Upper lobe of left lung (tissue), 6 donors: ENCODE measurements around the gene PSORS1C1. TPM values are rescaled to one million over a fixed set of nuclear protein-coding genes. Genes with fewer than 3 reads are reported as not detected.

Experiments
- ATAC-seq, 2 donors: fragments of 200-7000 bp; cut with Tn5 transposase; one replicate each; pipeline ENCODE4 v1.9.1; 2022; ENCODE audit warnings: mild to moderate bottlenecking in 2 of 2, moderate library complexity in 2 of 2; ENCODE audit not compliant: low FRiP score in 2 of 2
- DNase-seq, 2 donors: peaks; one replicate each; pipeline ENCODE4 v3.0.0-alpha.2; 2019 to 2020
- H3K27ac ChIP-seq, 4 donors: fragments of 200-600 bp; sonication (generic); one replicate each; pipeline ENCODE4 v1.5.1; 2016 to 2019
- H3K27me3 ChIP-seq, 4 donors: fragments of 200-600 bp; sonication (generic); one replicate each; pipeline ENCODE4 v1.5.1; 2017 to 2019
- H3K36me3 ChIP-seq, 4 donors: fragments of 200-600 bp; sonication (generic); one replicate each; pipeline ENCODE4 v1.5.1; 2016 to 2019
- H3K4me1 ChIP-seq, 4 donors: fragments of 200-600 bp; sonication (generic); one replicate each; pipeline ENCODE4 v1.5.1; 2018 to 2019
- H3K4me3 ChIP-seq, 4 donors: fragments of 200-600 bp; sonication (generic); one replicate each; pipeline ENCODE4 v1.5.1; 2017 to 2019; ENCODE audit warnings: mild to moderate bottlenecking in 2 of 4, moderate library complexity in 1 of 4
- H3K9me3 ChIP-seq, 4 donors: fragments of 200-600 bp; sonication (generic); one replicate each; pipeline ENCODE4 v1.5.1; 2018 to 2019
- CTCF ChIP-seq, 6 experiments: fragments of 450-650 bp in 4 of 6; fragments of 200-600 bp in 2 of 6; sonication (generic) in 2 of 6; IDR thresholded peaks; one replicate each; pipeline ENCODE4 v1.5.1; 2016 to 2019; ENCODE audit warnings: antibody characterized with exemption in 6 of 6
- EP300 ChIP-seq, 4 donors: sonication (generic); formaldehyde crosslinking; IDR thresholded peaks; one replicate each; pipeline ENCODE4 v1.5.1; 2017; ENCODE audit warnings: antibody characterized with exemption in 4 of 4, control low read depth in 2 of 4
- POLR2A ChIP-seq, 4 donors: fragments of 450-650 bp; IDR thresholded peaks; one replicate each; pipeline ENCODE4 v1.5.1; 2016 to 2017; ENCODE audit warnings: antibody characterized with exemption in 4 of 4, mild to moderate bottlenecking in 2 of 4
- POLR2AphosphoS5 ChIP-seq, 2 donors: sonication (generic); formaldehyde crosslinking; IDR thresholded peaks; one replicate each; pipeline ENCODE4 v1.5.1; 2017; ENCODE audit warnings: antibody characterized with exemption in 2 of 2
- WGBS, 2 donors: methylation state at CpG; one replicate each; pipeline ENCODE4 v1.1.5; 2017 to 2018; 5-methylcytosine and 5-hydroxymethylcytosine counted together
- total RNA-seq, 6 donors: library from RNA; depleted of rRNA in 4 of 6; stranded (reverse); fragments of >200 nt in 4 of 6; gene quantifications; one replicate each; pipeline versions ENCODE4 v1.1.0 to v1.2.1, GENCODE V29; 2016 to 2021
- donor health status: DM: no; HTN: no; CAD: no; lungs with moderate emphysema.
- donor health status: DM: no; HTN: yes; CAD: no; lungs with severe emphysema.

The PSORS1C1 gene
- total RNA-seq, 6 donors from 2014 or later = 3.2 to 9.4 (median 4.4) TPM

GRCh38 chr6:31120151-31120915, 5.7 kb downstream of the PSORS1C1 start, which contains the start of gene CDSN:
Gene CDSN, minus strand, starts transcription at chr6:31120446. Its CDS starts 27 bp downstream, at chr6:31120419.
- no peaks in the 10 kb centered on the region for H3K9me3 ChIP-seq
- TF ChIP-seq EP300 (IDR thresholded peaks at IDR 0.05) = no peak
- no peak for TF ChIP-seq POLR2AphosphoS5 (IDR thresholded peaks at IDR 0.05)
- no peak for TF ChIP-seq POLR2A (IDR thresholded peaks at IDR 0.05)
- no peak for TF ChIP-seq CTCF (IDR thresholded peaks at IDR 0.05)
- no peak within 1 kb of the TSS for H3K4me3 ChIP-seq
- H3K36me3 ChIP-seq = no peaks in the 10 kb centered on the region
- DNase-seq (no peak), ATAC-seq (no peak)
- 79 to 82% methylated on average over 25 of the region's 26 CpGs for WGBS, 2 donors
- H3K4me1 ChIP-seq = peaks cover 12 to 22% (median 15%) of the 10 kb centered on the region in 4 donors
- H3K27me3 ChIP-seq = no peaks in the 10 kb centered on the region
- H3K27ac ChIP-seq = no peak within 1 kb of the TSS

GRCh38 chr6:31121131-31121790, 6.7 kb downstream of the PSORS1C1 start:
- DNase-seq (no peak), ATAC-seq (no peak)
- Histone ChIP-seq H3K27me3 (no peaks in the 10 kb centered on the region), H3K4me1 (peaks cover 9 to 19% (median 15%) of the 10 kb centered on the region in 4 donors), H3K4me3 (no peak overlapping the region), H3K27ac (no peak overlapping the region), H3K9me3 (no peaks in the 10 kb centered on the region), H3K36me3 (no peaks in the 10 kb centered on the region)
- TF ChIP-seq POLR2AphosphoS5 (IDR thresholded peaks at IDR 0.05) (no peak), POLR2A (IDR thresholded peaks at IDR 0.05) (no peak), CTCF (IDR thresholded peaks at IDR 0.05) (no peak), EP300 (IDR thresholded peaks at IDR 0.05) (no peak)
- WGBS, 2 donors = 93% methylated on average over 7 to 12 of the region's 12 CpGs

GRCh38 chr6:31122791-31123706, 8.4 kb downstream of the PSORS1C1 start:
- Histone ChIP-seq H3K4me1 (peaks cover 8 to 19% (median 16%) of the 10 kb centered on the region in 4 donors), H3K27ac (peak overlapping the region in 1 of 4 donors; percentile 56), H3K27me3 (no peaks in the 10 kb centered on the region), H3K36me3 (no peaks in the 10 kb centered on the region), H3K9me3 (no peaks in the 10 kb centered on the region), H3K4me3 (no peak overlapping the region)
- ATAC-seq (peak in 1 of 2 donors; percentile 82), DNase-seq (peak in 1 of 2 donors; percentile 54)
- TF ChIP-seq POLR2A (IDR thresholded peaks at IDR 0.05) (no peak), EP300 (IDR thresholded peaks at IDR 0.05) (no peak), POLR2AphosphoS5 (IDR thresholded peaks at IDR 0.05) (no peak), CTCF (IDR thresholded peaks at IDR 0.05) (no peak)
- WGBS, 2 donors = 39 to 41% methylated on average over 15 to 16 of the region's 16 CpGs

- H3K9me3 ChIP-seq = no peaks in the 10 kb centered on the region
- ATAC-seq (peak; percentile 30 to 45), DNase-seq (no peak)
- peaks cover 8 to 20% (median 16%) of the 10 kb centered on the region in 4 donors for H3K4me1 ChIP-seq
- WGBS, 2 donors = 36 to 54% methylated on average over 8 of the region's 8 CpGs
- no peak for TF ChIP-seq CTCF (IDR thresholded peaks at IDR 0.05)
- no peak for TF ChIP-seq EP300 (IDR thresholded peaks at IDR 0.05)
- TF ChIP-seq POLR2AphosphoS5 (IDR thresholded peaks at IDR 0.05) = no peak
- no peak for TF ChIP-seq POLR2A (IDR thresholded peaks at IDR 0.05)
- H3K27me3 ChIP-seq = no peaks in the 10 kb centered on the region
- H3K4me3 ChIP-seq = no peak overlapping the region
- H3K27ac ChIP-seq = no peak overlapping the region
- no peaks in the 10 kb centered on the region for H3K36me3 ChIP-seq
Measured at GRCh38 chr6:31125162-31125561, 10.6 kb downstream of the PSORS1C1 start.
